ENCODE data around the gene CLECL1.

The CLECL1 gene

DNA sequence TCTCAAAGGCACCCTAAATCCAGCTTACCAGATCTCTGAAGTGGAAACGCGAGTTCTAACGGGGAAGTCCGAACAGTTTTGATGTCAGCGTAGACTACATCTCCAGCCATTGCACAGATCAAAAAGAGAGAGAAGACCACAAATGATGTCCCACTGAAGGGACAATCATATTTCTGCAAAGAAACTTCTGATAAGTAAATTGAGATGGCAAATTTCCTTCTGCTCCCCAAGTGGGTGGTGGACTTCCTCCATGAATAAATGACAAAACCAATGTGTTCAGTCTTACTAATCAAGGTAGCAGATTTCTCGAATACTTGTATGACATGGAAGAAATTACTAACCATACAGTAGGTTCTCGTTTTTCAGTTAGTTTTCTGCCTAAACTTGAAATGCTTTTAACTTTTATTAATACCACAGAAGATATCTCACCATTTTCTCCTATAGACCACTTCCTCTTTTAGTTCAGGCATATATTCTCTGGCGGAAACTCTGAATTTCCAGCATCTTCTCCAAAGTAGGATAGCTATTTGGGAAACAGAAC is at the start of gene CLECL1:
TSS of gene CLECL1 (minus strand) at position 177 of the 541 bp plus-strand sequence.
- no peak for DNase-seq (ENCODE audit: low read depth)

DNA sequence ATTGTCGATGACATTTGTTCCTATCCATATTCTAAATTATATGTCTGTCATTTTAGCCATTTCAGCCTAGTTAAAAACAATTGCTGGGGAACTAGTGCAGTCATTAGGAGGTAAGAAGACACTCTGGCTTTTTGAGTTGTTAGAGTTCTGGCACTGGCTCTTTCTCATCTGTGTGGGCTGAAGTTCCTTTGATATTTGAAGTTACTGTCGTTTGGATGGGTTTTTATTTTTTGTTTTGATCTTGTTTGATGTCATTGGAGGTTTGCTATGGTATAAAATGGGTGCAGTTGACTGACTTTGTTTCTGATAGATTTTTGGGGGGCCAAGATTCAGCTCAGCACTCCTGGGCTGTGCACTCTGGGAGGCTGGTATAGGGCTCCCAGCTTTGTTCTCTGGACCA is 48.5 kb upstream of the CLECL1 start:
- no peak for DNase-seq (ENCODE audit: low read depth)

DNA sequence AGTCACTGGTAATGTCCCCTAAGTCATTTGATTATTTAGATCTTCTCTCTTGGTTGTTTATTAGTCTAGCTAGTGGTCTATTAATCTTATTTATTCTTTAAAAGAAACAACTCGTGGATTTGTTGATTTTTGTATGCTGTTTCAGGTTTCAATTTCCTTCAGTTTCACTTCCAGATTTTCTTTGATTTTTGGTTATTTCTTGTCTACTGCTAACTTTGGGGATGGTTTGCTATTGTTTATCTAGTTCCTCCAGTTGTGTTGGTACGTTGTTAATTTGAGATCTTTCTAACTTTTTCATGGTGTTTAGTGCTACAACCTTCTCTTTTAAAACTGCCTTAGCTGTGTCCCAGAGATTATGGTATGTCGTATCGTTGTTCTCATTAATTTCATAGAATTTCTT is 46.3 kb upstream of the CLECL1 start:
- DNase-seq (ENCODE audit: low read depth): no peak

DNA sequence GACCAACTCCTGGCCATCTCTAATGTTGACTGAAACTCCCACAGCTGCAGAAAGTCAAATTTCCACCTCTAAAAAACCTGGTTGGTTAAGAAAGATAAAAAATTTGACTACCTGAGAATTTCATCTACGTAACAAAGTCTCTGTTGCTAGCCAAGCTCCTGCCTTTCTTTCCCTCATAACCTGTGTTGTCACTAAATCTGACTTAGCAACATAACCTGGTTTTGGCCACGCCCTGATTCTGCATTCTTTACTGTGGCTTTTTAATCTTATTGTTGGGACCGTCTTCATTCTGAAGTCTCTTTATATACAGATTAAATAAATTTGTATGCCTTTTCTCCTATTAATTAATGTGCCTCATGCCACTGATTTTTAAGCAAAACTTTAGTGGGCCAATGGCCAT is 43.9 kb upstream of the CLECL1 start:
- no peak for DNase-seq (ENCODE audit: low read depth)

DNA sequence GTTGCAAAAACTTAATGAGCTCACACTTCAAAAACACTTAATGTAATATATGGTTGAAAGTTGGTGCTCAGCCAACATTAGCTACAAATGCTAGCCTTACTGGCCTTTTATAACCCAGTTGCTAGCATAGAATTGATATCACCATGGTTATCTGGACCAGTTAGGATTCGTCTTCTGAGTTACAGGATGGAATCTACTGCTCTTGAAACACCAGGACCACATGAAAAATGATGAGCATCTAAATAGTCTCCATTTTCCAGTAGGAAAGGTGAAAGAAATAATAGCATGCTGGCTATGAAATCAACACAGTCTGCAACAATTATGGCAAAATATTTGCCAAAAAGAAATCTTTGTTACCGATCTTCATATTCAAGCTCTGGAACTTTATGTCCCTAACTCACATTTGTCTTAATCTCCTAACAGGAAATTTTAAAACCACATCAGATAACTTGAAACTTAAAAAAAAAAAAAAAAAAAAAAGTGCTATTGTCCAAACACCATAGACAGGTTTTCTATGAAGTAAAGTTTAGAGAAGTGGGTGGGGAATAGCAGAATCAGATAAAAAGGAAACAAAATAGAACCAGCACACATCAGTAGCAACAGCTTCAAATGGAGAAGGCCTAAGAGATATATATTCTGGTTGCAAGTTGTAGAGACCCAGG is 40.5 kb upstream of the CLECL1 start:
- DNase-seq (ENCODE audit: low read depth): no peak

DNA sequence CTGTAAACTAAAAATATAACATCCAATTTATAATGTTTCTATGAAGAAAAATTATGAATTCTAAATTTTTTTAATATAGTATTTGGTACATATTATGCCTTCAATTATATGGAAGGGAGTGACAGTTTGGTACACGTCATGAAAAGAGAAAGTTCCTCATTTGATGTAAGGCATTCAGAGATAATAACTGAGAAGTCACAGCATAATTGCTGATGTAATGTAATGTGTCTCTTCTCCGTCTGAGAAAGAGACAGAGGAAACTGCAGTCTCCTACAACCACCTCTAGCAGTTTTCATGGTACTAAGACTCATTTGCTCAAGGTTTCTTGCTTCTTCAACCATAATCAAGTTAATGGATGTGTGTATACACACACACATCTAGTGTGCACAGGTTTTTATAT is 30.1 kb upstream of the CLECL1 start:
- DNase-seq (ENCODE audit: low read depth): no peak

DNA sequence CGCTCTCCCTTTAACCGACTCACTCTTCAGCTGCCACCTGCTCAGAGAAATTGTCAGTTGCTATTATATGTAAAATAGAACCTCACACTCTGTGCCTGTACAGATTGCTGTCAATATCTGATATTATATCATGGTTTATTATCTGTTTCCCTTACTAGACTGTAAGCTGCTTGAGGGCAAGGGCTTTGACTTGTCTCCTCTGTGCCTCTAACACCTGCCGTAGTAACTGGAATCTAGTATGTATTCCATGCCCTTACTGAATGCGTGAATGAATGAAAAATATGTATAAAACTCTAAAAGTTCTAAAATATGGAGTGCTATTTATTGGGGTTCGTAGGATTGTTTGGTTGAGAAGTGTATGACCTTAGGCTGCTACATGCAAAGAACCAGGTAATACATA is 29.5 kb upstream of the CLECL1 start:
- no peak for DNase-seq (ENCODE audit: low read depth)

DNA sequence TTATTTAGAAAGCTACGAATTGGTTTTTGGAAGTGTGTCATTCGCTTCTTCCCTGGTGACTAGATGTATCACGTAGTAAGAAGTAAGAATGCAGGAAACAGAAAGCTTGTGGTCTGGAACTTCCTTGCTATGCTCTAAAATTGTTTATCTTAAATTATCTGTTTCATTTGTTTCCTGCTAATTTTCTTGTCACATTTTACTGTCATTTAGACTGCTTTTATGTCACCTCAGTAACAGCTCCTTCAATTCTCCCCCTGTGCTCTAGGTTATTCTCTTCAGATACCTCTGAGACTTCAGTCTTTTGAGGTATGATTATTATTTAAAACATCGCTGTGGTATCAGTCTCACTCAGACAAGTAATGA is 28.5 kb upstream of the CLECL1 start:
- no peak for DNase-seq (ENCODE audit: low read depth)

DNA sequence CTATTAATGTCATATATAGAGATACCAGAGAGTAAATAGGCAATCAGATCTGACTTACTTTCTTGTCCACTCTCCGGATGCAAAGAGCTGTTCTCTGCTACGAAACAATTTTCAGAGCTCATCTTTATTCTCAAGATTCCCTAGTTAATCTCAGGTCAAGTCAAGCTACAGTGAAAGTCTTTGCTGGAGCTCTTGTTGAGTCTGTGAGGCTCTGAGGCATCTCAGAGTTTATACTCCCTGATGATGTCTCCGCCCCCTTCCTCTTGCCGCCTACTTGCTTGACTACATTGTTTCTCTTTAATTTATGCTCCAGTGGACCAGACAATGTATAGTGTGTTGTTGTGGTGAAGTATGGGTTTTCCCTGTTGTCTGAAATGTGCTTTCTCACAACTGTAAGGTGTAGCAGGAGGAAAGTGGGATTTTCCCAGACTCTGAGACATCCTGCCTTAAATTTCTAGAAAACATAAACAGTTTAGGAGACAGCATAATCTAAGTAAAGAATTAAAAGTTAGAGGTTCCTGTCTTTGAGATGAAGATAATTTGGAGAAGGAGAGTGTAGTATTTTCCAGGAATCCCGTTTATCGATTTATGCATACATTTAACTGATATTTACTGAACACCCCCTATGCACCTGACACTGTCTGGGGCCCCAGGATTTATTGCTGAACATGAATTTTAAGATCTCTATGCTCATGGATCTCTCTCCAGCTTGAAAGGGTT is 28.0 kb upstream of the CLECL1 start, which contains the start of gene CD69:
TSS of gene CD69 (minus strand) at position 203 of the 720 bp plus-strand sequence. CDS start at position 122, 81 bp downstream.
- peak; percentile 53 for DNase-seq (ENCODE audit: low read depth)

DNA sequence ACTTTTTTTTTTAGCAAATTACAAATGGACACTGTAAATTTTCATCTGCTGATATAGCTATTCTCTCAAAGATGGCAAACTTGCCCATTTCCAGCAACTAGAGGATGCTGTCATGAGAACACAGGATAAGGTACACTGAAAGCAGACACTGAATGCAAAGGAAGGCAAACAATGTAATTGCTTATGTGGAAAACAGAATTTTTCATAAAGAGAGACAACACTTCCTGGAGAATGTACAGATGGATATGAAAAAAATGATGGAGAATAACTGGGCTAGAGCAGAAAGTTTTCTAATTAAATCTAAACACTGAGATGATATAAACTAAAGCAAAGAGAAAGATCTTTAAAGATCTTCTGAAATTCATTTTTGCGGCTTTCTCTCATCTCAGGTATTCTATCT is 27.2 kb upstream of the CLECL1 start:
- no peak for DNase-seq (ENCODE audit: low read depth)

DNA sequence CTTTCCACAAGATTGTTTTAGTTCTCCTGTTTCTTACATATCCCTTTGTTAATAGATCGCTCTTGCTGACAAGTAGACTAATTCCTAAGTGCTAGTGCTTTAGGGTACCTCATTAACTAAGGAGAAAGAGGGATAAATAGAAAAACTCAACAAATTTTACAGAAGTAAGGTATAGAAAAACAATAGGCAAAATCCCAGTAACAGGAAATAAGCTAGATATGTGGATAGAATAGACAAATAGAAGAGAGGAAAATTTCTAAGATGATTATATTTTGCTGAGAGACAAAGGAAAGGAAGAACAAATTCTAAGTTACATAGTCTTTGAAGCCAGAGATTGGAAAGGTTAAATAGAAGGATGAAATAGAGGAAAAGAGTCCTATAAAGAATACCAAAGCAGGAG is 26.8 kb upstream of the CLECL1 start:
- no peak for DNase-seq (ENCODE audit: low read depth)

DNA sequence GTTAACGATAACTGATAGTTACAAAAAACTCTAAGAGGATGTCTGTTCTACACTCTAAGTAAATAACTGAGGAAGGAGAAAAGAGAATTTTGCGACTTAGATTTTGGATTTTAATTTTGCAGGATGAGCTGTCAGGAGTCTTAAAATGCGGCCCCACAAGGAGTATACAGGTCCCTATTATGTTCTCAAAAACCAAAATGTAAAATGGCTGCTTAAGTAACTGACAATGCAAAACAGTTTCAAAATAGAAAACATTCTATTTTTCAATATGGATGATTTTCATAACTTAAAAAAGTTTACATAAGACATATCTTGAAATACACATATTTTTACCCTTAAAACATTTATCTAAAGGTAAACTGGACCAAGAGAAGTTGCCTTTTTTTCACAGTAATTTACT is 25.2 kb upstream of the CLECL1 start:
- no peak for DNase-seq (ENCODE audit: low read depth)

DNA sequence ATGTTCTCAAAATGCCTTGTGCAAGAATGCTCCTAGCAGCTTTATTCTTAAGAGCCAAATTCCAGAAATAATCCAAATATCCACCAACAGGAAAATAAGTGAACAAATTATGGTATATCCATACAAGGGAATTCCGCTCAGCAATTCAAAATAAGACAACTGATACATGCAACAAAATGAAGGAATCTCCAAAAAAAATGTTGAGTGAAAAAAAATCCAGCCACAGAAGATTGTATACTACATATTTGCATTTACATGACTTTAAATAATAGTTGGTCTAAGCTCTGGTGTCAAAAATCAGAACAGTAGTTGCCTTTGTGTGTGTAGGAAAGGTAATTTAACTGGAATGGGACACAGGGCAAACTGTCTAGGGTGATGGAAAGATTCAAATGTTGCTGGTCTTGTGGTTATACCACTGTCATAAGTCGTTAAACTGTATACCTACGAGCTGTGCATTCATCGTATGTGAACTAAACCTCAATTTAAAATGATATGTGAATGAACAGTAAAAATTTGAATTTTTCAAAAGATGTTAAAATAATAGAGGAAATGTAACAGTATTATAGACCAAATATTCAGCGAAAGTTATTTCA is 24.6 kb upstream of the CLECL1 start:
- no peak for DNase-seq (ENCODE audit: low read depth)

DNA sequence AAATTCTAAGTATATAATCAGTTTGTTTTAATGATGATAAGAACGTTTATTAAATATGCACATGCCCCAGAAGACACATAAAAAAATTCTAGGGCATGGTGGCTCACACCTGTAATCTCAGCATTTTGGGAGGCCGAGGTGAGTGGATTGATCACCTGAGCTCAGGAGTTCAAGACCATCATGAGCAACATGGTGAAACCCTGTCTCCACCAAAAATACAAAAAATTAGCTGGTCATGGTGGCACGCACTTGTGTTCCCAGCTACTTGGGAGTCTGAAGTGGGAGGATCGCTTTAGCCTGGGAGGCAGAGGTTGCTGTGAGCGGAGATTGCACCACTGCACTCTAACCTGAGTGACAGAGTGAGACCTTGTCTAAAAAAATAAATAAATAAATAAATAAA is 23.8 kb upstream of the CLECL1 start:
- DNase-seq (ENCODE audit: low read depth): no peak

DNA sequence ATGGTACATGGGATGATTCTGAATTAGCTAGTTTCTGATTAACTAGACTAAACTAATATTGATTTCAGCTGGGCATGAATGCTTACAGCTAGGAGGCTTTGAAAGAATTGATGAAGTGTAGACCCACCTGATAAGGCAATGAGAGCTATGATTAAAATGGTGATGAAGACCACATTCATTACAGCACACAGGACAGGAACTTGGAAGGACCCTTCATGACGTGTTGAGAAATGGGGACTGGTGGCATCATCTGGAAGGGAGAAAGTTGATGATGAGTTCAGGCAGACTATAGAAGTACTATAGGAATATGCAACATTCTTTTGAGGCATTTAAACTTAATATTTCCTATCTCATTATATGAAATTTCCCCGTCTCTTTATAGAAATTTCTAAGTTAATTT is 23.3 kb upstream of the CLECL1 start:
- DNase-seq (ENCODE audit: low read depth): no peak

DNA sequence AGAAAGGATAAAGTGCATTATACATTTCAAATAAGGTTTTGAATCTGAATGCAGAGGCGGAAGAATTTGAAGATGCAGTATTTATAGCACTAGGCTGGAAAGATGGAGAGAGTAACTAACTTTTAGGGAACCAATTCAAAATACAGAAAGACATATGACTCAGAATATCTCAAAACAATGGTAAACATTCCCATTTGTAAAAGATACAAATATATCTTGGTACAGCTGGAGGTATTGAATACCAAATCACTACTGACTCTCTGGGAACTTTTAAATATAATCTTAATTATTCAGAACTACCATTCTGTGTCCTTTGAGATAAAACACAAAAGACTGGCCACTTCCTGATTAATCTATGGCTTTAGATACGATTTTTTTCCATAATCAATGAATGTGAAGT is 22.7 kb upstream of the CLECL1 start:
- DNase-seq (ENCODE audit: low read depth): no peak

DNA sequence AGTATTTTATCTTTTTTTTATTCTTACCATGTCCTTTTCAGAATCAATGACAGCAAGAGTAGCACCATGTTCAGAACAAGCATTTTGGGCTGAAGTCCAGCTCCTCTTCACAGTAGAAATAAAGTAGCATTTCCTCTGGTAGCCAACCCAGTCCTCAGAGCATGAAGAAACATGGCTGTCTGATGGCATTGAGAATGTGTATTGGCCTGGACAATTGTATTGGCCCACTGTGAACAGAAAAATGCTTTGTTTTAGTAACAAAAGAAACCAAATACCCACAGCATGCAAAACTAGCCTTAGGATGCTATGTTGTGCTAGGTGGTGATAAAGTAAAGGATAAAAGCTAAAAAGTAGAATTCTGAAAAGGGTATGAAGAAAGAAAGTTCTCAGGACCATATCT is 22.1 kb upstream of the CLECL1 start:
- DNase-seq (ENCODE audit: low read depth): no peak

DNA sequence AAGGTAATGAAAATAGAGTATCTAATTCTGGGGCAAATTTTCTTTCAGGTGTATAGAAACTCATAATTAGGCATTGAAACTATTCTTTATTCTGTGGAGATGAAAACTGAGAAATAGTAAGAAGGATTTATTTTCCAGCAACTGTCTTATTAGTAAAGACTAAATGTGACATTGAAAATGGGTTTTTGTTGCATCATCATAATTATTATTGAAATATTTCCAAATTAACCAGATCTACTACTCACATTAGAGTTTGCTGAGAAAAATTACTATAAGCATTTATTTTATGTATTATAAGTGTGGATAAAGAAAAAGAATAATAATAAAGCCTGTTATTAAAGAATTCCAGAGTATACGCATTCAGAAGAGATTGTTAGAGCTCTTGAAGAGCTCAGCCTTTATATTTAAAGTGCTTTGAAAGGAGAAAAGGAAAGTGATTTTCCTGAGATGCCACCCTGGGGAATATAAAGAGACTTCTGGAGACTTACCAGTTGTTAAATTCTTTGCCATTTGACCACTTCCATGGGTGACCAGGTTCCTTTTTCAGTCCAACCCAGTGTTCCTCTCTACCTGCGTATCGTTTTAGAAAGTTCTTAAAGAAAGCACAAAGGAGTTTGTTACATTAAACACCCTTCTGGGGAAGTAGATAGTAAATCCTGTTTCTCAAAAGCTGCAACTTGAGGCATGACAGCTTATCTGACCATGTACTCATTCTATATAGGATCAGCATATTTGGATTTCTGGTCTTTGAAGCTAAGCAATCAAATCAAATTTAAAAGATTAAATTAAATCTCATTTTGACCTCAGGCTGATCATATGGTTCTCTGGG is 21.4 kb upstream of the CLECL1 start:
- no peak for DNase-seq (ENCODE audit: low read depth)

DNA sequence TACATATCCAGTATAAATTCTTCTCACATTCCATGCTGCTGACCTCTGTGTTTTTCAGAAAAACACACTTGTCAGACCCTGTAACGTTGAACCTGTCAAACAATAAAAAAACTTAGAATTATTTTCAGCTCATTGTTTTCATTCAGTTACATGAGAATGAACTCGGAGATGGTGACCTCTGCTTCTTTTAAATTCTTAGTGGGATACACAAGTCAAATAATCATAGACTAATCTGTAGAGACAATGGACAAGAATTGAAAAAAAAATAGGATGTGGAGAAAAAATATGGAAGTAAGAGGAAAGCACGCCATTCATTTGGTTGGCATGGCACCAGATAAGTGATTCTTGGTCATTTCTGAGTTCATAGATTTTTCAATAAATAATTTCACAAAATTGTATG is 20.6 kb upstream of the CLECL1 start:
- DNase-seq (ENCODE audit: low read depth): no peak

DNA sequence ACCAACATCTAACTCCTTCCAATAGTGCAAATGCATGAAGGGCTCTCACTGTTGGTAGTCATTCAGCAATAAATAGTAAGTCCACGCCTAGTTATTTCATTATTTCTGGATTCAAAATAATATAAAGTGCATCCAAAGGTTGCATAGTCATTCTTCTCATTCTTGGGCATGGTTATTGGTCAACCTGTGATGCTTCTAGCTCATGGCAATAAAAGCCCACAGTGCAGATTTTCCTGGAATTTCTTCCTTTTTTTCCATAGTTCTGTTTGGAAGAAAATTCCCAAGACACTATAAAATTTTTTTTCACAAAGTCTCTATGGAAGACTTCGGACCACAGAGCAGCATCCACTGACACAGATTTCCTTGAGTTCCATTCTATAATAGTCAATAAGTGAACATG is 20.2 kb upstream of the CLECL1 start:
- DNase-seq (ENCODE audit: low read depth): no peak

DNA sequence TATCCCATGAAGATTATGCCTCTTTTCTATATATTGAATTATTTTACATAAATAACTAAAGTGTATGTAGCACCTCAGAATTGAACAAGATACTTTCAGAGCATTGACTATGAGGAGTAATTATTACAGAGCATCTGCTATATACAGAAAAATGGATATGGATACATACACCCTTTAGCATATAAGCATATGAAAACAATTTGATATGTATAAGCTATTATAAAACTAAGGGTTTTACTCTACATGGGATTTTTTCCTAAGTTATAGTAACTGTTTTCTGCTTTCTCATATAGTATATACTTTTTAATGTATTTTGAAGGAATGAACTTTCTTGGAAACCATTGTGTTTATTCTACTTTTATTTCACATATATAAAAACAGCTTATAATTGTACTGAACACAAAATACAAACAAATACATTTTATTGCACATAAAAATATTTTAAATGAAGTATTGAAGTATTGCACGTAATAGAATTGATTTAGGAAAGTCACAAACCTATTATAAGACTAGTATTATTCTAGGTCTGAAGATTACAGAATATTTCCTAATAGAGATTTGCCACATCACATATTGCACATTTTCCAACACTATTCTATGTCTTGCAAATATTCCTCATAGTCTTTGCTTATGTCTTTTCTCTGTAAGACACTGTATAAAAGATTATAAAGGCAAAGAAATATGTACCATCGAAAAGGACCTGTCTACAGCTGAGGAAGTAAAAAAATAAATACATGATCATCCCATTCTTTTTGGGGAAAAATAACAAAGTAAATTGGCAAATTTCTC is 19.4 kb upstream of the CLECL1 start:
- DNase-seq (ENCODE audit: low read depth): no peak

Measured in activated T-helper 1 cell treated with Interleukin-2 at 50 U/mL for 16 hours (primary cell).